NCI-H2107 treated with DMSO at 0.1 percent for 48 hours (cell line): ENCODE data around the gene DPH2.

ENCODE experiments used
- DNase-seq: peaks from one replicate; lab custom pipeline; 2025; ENCODE audit not compliant: unreplicated experiment; lab: John Stamatoyannopoulos, UW

The DPH2 gene

DNA sequence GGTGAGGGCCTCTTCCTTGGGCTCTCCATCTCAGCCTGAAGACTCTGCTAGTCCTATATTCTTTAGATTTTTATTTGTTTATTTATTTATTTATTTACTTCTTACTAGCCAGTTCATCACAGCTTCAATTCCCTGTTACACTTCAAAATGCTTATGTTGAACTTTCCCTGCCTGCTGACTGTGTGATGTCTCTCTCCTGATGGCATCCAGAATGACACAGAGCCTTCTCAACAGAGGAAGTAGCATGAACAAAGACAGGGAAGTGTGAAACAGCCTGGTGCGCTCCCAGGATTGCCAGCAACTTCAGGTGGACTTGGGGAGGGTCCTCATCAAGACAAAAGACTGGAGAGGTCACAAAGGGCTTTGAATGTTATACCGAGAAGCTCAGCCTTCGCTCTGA, 27.4 kb upstream of the DPH2 start:
- no peak for DNase-seq

DNA sequence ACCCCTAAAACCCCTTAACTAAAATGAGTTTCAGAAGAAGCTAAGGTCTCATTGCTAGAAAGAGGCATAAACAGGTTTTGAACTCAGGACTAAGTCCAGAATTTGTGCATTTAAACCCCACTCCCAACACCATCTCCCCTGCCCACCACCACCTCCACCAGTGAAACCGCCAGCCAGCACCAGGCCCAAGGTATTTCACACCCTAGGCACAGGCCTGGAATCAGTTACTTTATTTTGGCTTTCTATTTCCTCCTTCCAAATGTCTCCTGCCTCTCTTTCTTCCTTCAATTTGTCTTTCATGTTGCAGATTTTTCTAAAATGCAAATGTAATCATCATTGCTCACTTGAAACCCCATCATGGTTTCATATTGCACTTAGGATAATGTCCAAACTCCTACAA, 24.9 kb upstream of the DPH2 start:
- no peak for DNase-seq

DNA sequence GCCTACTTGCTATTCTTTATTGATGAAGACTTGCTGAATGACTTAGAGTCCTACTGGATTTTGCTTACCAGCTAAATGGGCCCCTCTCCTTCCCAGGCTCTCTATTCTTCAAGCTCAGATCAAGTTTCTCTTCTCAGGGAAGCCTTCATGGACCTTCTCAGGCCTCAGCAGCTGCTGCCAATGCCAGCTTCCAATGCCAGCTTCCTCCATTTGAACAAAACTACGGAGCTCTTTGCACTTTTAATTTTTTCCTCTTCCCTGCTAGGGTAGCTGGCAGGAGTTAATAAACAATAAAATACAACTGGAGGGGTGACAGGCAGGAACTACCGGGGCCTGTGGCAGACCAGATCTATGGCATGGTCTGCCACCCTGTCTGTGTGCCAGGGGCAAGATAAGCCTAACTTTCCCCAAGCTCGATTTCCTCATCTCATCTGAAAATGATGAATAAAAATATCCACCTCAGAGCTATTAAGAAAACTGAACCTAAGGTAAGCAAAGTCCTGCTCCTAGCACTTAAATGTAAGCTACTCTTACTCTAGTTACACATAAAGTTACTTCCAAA, 24.1 kb upstream of the DPH2 start:
- peak; percentile 19 for DNase-seq

GRCh38 chr1:43946236-43947060, 23.4 kb upstream of the DPH2 start, which contains the start of gene IPO13:
TSS of gene IPO13 (plus strand) at chr1:43946950. CDS start at chr1:43947601, 651 bp downstream.
- DNase-seq: peak; percentile 94

- no peak for DNase-seq
These were observed 22.5 kb upstream of the DPH2 start for GRCh38 chr1:43947061-43947873.

- DNase-seq: no peak
These were observed 21.9 kb upstream of the DPH2 start for GRCh38 chr1:43947874-43948437.

GRCh38 chr1:43949678-43950077, 20.1 kb upstream of the DPH2 start:
- DNase-seq: no peak

- DNase-seq: no peak
These were observed 18.5 kb upstream of the DPH2 start for GRCh38 chr1:43951021-43951985.

- DNase-seq: peak; percentile 96
These were observed 17.0 kb upstream of the DPH2 start for GRCh38 chr1:43952731-43953346.

DNA sequence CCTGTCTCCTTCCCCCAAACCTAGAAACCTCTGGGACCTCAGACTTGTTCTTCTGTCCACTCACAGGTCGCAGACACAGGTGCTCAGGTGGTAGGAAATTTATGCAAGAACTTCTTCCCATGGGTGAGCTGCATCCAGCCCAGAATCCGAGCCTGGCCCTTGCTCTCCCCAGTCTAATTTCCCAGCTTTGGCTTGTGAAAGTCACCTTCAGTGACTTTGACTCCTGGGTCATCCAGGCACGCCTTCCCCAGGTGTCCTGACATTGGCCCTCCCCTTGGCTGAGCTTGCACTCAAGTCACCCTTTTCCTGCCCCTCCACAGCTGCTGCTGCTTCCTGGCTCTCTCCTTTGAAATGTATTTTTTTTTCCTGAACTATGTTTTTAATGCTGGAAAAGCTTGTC, 16.4 kb upstream of the DPH2 start:
- no peak for DNase-seq

- DNase-seq: no peak
These were observed 15.8 kb upstream of the DPH2 start for GRCh38 chr1:43954036-43954435.

DNA sequence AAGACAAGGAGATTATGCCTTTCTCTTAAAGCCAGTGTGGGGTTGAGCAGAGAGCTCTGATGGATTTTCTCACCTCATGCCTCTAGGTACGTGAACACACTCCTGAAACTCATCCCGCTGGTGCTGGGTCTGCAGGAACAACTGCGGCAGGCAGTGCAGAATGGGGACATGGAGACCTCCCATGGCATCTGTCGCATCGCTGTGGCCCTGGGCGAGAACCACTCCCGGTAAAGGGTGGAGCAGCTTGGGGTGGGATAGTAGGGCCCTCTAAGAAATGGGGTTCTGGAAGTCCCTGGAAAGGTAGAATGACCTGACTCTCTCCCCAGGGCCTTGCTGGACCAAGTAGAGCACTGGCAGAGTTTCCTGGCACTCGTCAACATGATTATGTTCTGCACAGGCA, 13.6 kb upstream of the DPH2 start:
- DNase-seq: no peak

- no peak for DNase-seq
These were observed 12.3 kb upstream of the DPH2 start for GRCh38 chr1:43957407-43958040.

DNA sequence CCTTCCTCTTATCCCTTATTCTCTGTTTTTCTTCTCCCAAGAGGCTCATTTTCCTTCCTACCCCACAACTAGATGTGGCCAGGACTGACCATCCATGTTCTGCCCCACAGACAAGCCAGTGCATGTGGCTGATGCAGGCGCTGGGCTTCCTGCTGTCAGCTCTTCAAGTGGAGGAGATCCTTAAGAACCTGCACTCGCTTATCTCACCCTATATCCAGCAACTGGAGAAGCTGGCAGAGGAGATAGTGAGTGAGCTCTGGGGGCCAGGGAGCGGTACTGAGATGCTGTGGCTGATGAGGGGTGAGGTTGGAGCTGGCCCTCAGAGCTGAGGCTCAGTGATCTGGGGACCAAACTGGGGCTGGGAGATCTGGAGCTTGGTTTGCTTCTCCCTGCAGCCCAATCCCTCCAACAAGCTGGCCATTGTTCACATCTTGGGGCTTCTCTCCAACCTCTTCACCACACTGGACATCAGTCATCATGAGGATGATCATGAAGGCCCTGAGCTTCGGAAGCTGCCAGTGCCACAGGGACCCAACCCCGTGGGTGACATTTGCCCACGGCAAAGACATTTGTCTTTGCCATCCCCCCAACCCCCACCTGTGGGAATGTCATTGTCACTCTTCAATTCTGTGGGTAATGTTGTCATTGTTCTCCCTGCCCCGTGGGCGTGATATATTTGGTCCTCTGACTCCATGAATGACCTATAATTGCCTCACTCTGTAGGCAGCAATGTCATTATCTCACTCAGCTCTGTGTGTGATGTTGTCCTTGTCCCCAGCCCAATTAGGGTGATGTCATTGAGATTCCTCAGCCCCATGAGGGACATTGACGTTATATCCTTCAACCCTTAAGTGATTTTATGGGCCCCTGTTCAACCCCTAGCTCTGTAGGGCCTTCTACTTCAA, 11.2 kb upstream of the DPH2 start:
- DNase-seq: no peak

- DNase-seq: no peak
These were observed 9.0 kb upstream of the DPH2 start for GRCh38 chr1:43960798-43961197.

DNA sequence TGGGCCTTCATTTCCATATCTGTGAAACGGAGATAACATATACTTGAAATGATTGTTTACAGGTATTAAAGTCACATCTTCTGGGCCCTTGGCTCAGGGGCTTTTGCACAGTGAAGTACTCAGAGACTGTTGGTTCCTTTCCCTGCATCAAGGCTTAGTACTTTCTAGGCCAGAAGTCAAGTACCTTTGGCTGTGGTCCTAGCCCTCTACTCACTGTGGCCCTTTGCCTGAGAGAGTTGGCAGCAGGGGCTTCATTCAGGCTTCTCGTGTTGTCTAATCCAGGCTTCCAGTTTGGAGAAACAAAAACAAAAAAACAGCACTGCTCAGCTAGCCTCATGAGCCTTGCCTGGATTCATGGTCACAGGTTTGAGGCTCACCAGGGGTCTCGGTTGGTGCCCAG, 8.1 kb upstream of the DPH2 start:
- no peak for DNase-seq

DNA sequence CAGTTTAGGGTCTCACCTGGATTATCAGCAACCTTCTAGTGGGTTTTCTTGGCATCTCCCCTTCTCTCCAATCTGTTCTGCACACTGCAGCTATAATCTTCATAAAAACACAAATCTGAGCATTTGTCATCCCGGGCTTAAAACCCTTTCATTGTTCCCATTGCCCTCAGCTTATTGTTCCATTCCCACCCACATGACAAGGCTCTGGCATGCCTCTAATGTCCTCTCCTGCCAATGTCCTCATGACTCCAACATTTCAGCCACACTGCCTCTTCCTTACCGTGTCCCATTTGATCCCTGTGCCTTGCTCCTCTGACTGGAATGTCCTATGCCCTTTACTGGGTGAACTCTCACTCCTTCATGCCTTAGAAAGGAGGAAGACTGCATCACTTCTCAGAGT, 7.5 kb upstream of the DPH2 start:
- DNase-seq: no peak

DNA sequence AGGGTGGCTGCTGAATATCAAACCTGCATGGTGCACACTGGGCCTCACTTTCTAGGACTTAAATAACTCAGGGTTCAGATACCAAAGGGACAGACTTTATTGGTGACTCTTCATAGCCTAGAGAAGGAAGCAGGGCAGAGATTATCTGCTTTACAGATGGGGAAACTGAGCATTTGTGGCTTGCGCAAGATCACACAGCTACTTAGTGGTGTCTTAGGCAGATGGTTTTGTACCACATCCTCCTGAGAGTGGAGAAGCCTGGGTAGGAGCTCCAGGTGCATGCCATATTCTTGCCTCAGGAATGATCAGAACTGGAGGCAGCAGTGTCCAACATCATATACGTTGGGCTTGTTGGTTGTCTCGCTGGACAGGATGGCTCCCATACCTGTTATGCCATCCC, 6.8 kb upstream of the DPH2 start:
- DNase-seq: no peak

DNA sequence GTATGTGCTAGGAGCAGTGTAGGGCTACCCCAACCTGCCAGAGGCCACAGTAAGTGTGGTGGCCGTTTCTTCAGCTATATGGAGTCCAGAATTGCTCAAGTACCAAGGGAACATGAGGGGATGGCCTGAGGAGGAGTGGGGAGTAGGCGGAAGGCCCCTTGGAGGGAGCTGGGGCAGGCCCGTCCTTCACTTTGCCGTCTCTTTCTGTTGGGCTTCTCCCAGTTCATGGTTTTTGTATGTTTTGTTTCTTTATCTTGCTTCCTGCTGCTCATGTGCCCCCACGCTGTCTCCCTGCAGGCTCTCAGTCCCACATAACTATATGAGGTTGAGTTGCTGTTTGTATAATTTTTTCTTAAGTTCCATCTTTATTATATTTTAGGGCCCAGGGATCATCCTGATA, 5.9 kb upstream of the DPH2 start:
- DNase-seq: no peak
